Osteoblast (primary cell): ENCODE results near the gene GREB1. TPM values are rescaled to one million over a fixed set of nuclear protein-coding genes. Genes with fewer than 3 reads are reported as not detected.

Experiments
- DNase-seq: peaks from one replicate; pipeline ENCODE4 v3.0.0; 2011; ENCODE audit warnings: low spot score, mixed read lengths; ENCODE audit not compliant: insufficient read length; ENCODE audit errors: missing footprints
- H2AFZ ChIP-seq: 2 replicates; pipeline ENCODE4 v1.6.0; 2011; ENCODE audit warnings: mild to moderate bottlenecking, low read length
- H3K27ac ChIP-seq: 2 replicates; pipeline ENCODE4 v1.5.1; 2011; ENCODE audit warnings: mild to moderate bottlenecking, low read depth, low read length, moderate library complexity
- H3K27me3 ChIP-seq: 2 replicates; pipeline ENCODE4 v1.6.0; 2012; ENCODE audit warnings: mild to moderate bottlenecking, control low read depth, inconsistent platforms, low read length, moderate library complexity; ENCODE audit not compliant: insufficient read depth
- H3K36me3 ChIP-seq: 2 replicates; pipeline ENCODE4 v1.5.1; 2011; ENCODE audit warnings: mild to moderate bottlenecking, low read length, control low read depth, moderate library complexity; ENCODE audit not compliant: insufficient read depth
- H3K4me1 ChIP-seq: 2 replicates; pipeline ENCODE4 v1.5.1; 2011; ENCODE audit warnings: mild to moderate bottlenecking, low read length, control low read depth, moderate library complexity; ENCODE audit not compliant: insufficient read depth
- H3K4me2 ChIP-seq: 2 replicates; pipeline ENCODE4 v1.6.0; 2011; ENCODE audit warnings: mild to moderate bottlenecking, low read length; ENCODE audit not compliant: insufficient read depth
- H3K4me3 ChIP-seq: fragments of 200-600 bp; sonication (generic); 3 replicates; pipeline ENCODE4 v1.5.1; 2012; ENCODE audit warnings: mild to moderate bottlenecking, low read length, inconsistent platforms; ENCODE audit not compliant: insufficient read depth
- H3K79me2 ChIP-seq: 2 replicates; pipeline ENCODE4 v1.6.0; 2012; ENCODE audit warnings: mild to moderate bottlenecking, low read length, control low read depth, inconsistent platforms; ENCODE audit not compliant: insufficient read depth
- H3K9me3 ChIP-seq: 2 replicates; pipeline ENCODE4 v1.5.1; 2011; ENCODE audit warnings: low read depth, low read length, control low read depth
- H4K20me1 ChIP-seq: 2 replicates; pipeline ENCODE4 v1.6.0; 2012; ENCODE audit warnings: mild to moderate bottlenecking, low read length, control low read depth; ENCODE audit not compliant: insufficient read depth
- total RNA-seq: library from RNA; depleted of rRNA; stranded (reverse); fragments of >200 nt; gene quantifications from 2 replicates; pipeline ENCODE4 v1.2.3, GENCODE V29; 2012
- TF ChIP-seq, protein P1 (sequence below): IDR thresholded peaks from 2 replicates; pipeline ENCODE4 v1.5.1; 2011; ENCODE audit warnings: mild to moderate bottlenecking, low read depth, low read length, moderate library complexity; ENCODE audit errors: extremely low read depth

The GREB1 gene
- total RNA-seq, 1 donor: 1.1 TPM

DNA sequence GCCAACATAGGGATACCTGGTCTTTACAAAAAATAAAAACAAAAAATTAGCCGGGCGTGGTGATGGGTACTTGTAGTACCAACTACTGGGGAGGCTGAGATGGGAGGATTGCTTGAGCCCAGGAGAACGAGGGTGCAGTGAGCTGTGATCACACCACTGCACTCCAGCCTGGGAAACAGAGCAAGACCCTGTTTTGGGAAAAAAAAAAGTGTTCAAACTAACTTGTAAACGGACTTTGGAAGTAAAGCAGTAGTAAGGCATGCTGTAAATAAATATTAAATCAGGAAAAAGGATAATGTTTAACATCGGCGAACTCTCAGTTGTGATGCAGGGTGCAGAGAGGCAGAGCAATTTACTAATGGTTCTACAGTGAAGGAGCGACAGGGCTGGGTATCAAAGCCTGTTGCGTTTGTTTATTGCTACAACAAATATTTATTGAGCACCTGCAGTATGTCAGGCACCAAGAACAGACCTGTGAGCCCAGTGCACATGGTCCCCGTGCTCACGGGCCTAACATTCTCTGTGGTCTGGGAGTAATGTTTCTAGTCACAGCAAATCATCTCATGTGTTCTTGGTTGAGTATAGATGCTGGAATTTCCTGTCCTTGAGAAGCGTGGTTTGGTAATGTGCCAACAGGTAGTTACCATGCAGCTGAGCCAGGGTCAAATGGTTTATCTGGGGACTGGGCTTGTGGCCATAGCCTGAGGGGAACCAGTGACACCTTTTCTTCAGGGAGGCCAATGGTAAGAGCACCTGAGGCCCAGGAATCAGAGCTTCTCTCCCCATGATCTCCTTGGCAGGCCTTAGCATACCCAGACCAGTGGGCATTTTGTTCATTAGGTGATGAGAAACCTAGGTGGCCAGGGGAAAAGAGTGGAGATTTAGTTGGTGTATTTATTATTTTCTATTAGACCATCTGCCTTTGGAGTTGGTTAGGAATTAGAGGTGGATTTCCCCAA, 27.9 kb upstream of the GREB1 start:
- no peak overlapping the region for H2AFZ ChIP-seq
- no peaks in the 10 kb centered on the region for H3K36me3 ChIP-seq
- no peak overlapping the region for H3K4me2 ChIP-seq
- H3K9me3 ChIP-seq: no peaks in the 10 kb centered on the region
- peaks cover 10% of the 10 kb centered on the region for H3K27me3 ChIP-seq
- H3K27ac ChIP-seq: no peak overlapping the region
- TF ChIP-seq, protein P1, sequence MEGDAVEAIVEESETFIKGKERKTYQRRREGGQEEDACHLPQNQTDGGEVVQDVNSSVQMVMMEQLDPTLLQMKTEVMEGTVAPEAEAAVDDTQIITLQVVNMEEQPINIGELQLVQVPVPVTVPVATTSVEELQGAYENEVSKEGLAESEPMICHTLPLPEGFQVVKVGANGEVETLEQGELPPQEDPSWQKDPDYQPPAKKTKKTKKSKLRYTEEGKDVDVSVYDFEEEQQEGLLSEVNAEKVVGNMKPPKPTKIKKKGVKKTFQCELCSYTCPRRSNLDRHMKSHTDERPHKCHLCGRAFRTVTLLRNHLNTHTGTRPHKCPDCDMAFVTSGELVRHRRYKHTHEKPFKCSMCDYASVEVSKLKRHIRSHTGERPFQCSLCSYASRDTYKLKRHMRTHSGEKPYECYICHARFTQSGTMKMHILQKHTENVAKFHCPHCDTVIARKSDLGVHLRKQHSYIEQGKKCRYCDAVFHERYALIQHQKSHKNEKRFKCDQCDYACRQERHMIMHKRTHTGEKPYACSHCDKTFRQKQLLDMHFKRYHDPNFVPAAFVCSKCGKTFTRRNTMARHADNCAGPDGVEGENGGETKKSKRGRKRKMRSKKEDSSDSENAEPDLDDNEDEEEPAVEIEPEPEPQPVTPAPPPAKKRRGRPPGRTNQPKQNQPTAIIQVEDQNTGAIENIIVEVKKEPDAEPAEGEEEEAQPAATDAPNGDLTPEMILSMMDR: no peak
- H3K4me3 ChIP-seq: no peak overlapping the region
- no peak for DNase-seq
- H3K79me2 ChIP-seq: no peaks in the 10 kb centered on the region
- H4K20me1 ChIP-seq: no peaks in the 10 kb centered on the region
- H3K4me1 ChIP-seq: no peaks in the 10 kb centered on the region

DNA sequence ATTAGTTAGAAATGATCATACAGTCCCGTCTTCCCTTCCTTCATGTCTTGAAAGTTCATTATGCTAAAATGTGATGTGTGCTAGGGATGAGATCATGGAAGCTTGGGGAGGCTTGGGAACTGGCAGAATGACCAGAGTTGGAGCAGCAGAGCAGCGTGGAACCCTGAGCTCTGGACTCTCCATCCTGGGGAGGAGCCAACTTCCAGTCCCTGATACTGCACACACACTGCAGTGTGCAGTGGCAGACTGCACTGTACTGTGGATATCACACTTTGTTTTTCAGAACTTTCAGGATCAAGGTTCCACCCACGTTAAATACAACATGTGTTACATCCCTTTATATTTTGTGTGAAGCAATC, 27.3 kb upstream of the GREB1 start:
- H3K36me3 ChIP-seq: no peaks in the 10 kb centered on the region
- H3K9me3 ChIP-seq: no peaks in the 10 kb centered on the region
- DNase-seq: no peak
- H3K4me3 ChIP-seq: no peak overlapping the region
- no peaks in the 10 kb centered on the region for H3K79me2 ChIP-seq
- H2AFZ ChIP-seq: no peak overlapping the region
- TF ChIP-seq, protein P1: no peak
- H3K4me2 ChIP-seq: no peak overlapping the region
- no peaks in the 10 kb centered on the region for H3K4me1 ChIP-seq
- H3K27me3 ChIP-seq: peaks cover 10% of the 10 kb centered on the region
- H4K20me1 ChIP-seq: no peaks in the 10 kb centered on the region
- no peak overlapping the region for H3K27ac ChIP-seq

DNA sequence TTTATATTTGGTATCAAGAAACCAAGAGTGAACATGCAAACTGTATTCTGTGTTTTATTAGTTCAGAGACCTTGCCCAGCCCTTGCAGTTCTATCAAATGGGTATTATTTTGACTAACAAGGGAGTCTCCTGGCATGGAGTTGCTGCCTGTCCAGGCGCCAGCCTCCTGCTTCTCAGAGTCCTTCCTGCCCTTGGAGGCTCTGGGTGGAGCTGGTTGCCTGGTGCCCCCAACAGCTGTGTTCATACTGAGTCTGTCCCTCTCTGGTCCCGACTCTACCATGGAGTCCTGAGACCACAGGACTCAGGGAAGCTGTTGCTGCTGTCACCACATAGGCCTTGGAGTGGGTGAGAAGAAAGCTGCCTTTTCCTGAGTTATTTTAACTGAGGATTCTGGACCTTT, 26.3 kb upstream of the GREB1 start:
- Histone ChIP-seq H3K36me3 (no peaks in the 10 kb centered on the region), H3K27ac (no peak overlapping the region), H3K4me2 (no peak overlapping the region), H4K20me1 (no peaks in the 10 kb centered on the region), H3K79me2 (no peaks in the 10 kb centered on the region), H3K4me1 (no peaks in the 10 kb centered on the region), H3K4me3 (no peak overlapping the region), H3K27me3 (peaks cover 13% of the 10 kb centered on the region), H3K9me3 (no peaks in the 10 kb centered on the region), H2AFZ (no peak overlapping the region)
- TF ChIP-seq, protein P1: no peak
- DNase-seq: no peak

- no peak overlapping the region for H3K4me3 ChIP-seq
- H3K79me2 ChIP-seq: no peaks in the 10 kb centered on the region
- H4K20me1 ChIP-seq: no peaks in the 10 kb centered on the region
- no peaks in the 10 kb centered on the region for H3K4me1 ChIP-seq
- H3K27me3 ChIP-seq: peaks cover 19% of the 10 kb centered on the region
- no peak overlapping the region for H2AFZ ChIP-seq
- no peaks in the 10 kb centered on the region for H3K36me3 ChIP-seq
- TF ChIP-seq, protein P1: no peak
- no peak for DNase-seq
- no peak overlapping the region for H3K4me2 ChIP-seq
- no peak overlapping the region for H3K27ac ChIP-seq
- H3K9me3 ChIP-seq: no peaks in the 10 kb centered on the region
Observed at GRCh38 chr2:11508279-11508678, 25.6 kb upstream of the GREB1 start.
